Activated CD4-positive, alpha-beta T cell treated with anti-CD3 and anti-CD28 coated beads, Interleukin-2, amount 10 ng/mL, durations not matched to agents 24 days and 14 days (primary cell): Measurements from ENCODE around the gene BOC. TPM values are rescaled to one million over a fixed set of nuclear protein-coding genes. Genes with fewer than 3 reads are reported as not detected.

Source experiments
- DNase-seq: peaks from one replicate; pipeline ENCODE4 v3.0.0; 2022
- H3K27ac Mint-ChIP-seq: one replicate; pipeline ENCODE4 v1.8.0; 2022; ENCODE audit warnings: mild to moderate bottlenecking, mixed read lengths
- H3K27me3 Mint-ChIP-seq: one replicate; pipeline ENCODE4 v1.8.0; 2022; ENCODE audit warnings: mixed read lengths
- H3K36me3 Mint-ChIP-seq: one replicate; pipeline ENCODE4 v1.8.0; 2022; ENCODE audit warnings: low read depth, mild to moderate bottlenecking, mixed read lengths
- H3K4me1 Mint-ChIP-seq: one replicate; pipeline ENCODE4 v1.8.0; 2021; ENCODE audit warnings: mixed read lengths
- H3K4me3 Mint-ChIP-seq: one replicate; pipeline ENCODE4 v1.8.0; 2022; ENCODE audit warnings: mild to moderate bottlenecking, moderate library complexity, mixed read lengths
- H3K9me3 Mint-ChIP-seq: one replicate; pipeline ENCODE4 v1.8.0; 2021; ENCODE audit warnings: mixed read lengths
- intact Hi-C: fragments of 100-400 bp; cut with micrococcal nuclease; formaldehyde crosslinking; loops from one replicate; pipeline ENCODE4 v1.15.1; 2023
- total RNA-seq: library from RNA; stranded (reverse); gene quantifications from 2 replicates; pipeline ENCODE4 v1.2.3, GENCODE V29; 2022

BOC gene
- total RNA-seq, 1 donor from 2014 or later = 1.4 TPM

DNA sequence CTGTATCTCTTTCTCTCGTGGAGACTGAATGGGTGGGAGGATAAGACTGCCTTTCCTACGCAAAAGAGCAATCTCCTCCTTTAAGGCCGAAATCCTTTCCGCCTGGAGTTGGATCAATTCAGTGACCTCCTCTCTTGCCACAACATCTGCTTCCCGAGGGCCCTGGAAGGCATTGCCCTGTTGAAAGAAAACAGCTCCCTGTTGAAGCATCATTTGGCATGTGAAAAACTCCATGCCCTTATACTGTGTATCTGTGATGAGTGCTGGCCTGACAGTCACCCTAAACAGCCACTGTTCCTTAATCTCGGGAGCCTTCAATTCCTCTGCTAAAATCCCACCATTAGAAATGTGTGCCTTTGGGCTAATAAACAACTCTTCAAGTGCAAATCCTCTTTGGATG is 80.2 kb downstream of the BOC start:
- Mint-ChIP-seq H3K4me3 (no peak overlapping the region), H3K27ac (no peak overlapping the region), H3K9me3 (no peaks in the 10 kb centered on the region), H3K36me3 (no peaks in the 10 kb centered on the region), H3K27me3 (no peaks in the 10 kb centered on the region), H3K4me1 (peaks cover 4% of the 10 kb centered on the region)
- DNase-seq = peak; percentile 47
- intact Hi-C loops = no loop called here

DNA sequence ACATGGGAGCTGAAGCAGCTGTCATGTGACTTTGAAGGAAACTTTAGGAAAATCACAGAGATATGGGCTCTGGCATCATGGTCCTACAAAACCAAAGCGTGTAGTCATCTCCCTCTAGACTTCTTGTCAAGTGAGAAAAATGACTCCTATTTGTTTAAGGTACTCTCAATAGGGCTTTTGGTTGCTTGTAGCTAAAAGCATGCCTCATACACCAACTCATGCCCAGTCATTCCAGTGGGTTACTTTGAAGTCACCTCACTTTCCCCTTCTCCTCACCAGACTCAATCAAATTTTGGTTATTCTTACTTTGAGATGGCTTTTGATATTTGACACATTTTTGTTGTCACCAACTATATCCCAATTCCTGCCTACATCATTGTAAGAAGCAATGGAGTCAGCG is 81.6 kb downstream of the BOC start:
- H3K27me3 Mint-ChIP-seq = no peaks in the 10 kb centered on the region
- intact Hi-C loops = no loop called here
- no peaks in the 10 kb centered on the region for H3K36me3 Mint-ChIP-seq
- DNase-seq = peak; percentile 31
- H3K4me1 Mint-ChIP-seq = no peaks in the 10 kb centered on the region
- H3K4me3 Mint-ChIP-seq = no peak overlapping the region
- no peak overlapping the region for H3K27ac Mint-ChIP-seq
- no peaks in the 10 kb centered on the region for H3K9me3 Mint-ChIP-seq

GRCh38 chr3:113293348-113293747 is 82.0 kb downstream of the BOC start:
- H3K4me3 Mint-ChIP-seq = no peak overlapping the region
- no peaks in the 10 kb centered on the region for H3K36me3 Mint-ChIP-seq
- no peaks in the 10 kb centered on the region for H3K4me1 Mint-ChIP-seq
- intact Hi-C loops = no loop called here
- DNase-seq = peak; percentile 30
- H3K27ac Mint-ChIP-seq = no peak overlapping the region
- no peaks in the 10 kb centered on the region for H3K27me3 Mint-ChIP-seq
- no peaks in the 10 kb centered on the region for H3K9me3 Mint-ChIP-seq

- intact Hi-C loops = no loop called here
- H3K9me3 Mint-ChIP-seq = no peaks in the 10 kb centered on the region
- H3K36me3 Mint-ChIP-seq = no peaks in the 10 kb centered on the region
- H3K4me1 Mint-ChIP-seq = no peaks in the 10 kb centered on the region
- no peak overlapping the region for H3K27ac Mint-ChIP-seq
- no peak overlapping the region for H3K4me3 Mint-ChIP-seq
- no peak for DNase-seq
- H3K27me3 Mint-ChIP-seq = no peaks in the 10 kb centered on the region
Observed at GRCh38 chr3:113295463-113295862, 84.1 kb downstream of the BOC start.

GRCh38 chr3:113297287-113297686 is 85.9 kb downstream of the BOC start:
- Mint-ChIP-seq H3K27ac (no peak overlapping the region), H3K4me1 (no peaks in the 10 kb centered on the region), H3K27me3 (no peaks in the 10 kb centered on the region), H3K36me3 (no peaks in the 10 kb centered on the region), H3K4me3 (no peak overlapping the region), H3K9me3 (no peaks in the 10 kb centered on the region)
- DNase-seq = no peak
- intact Hi-C loops = no loop called here

GRCh38 chr3:113297841-113298240 is 86.5 kb downstream of the BOC start:
- no peak overlapping the region for H3K4me3 Mint-ChIP-seq
- no peak for DNase-seq
- no peaks in the 10 kb centered on the region for H3K4me1 Mint-ChIP-seq
- H3K36me3 Mint-ChIP-seq = no peaks in the 10 kb centered on the region
- H3K27ac Mint-ChIP-seq = no peak overlapping the region
- H3K27me3 Mint-ChIP-seq = no peaks in the 10 kb centered on the region
- intact Hi-C loops = no loop called here
- no peaks in the 10 kb centered on the region for H3K9me3 Mint-ChIP-seq

DNA sequence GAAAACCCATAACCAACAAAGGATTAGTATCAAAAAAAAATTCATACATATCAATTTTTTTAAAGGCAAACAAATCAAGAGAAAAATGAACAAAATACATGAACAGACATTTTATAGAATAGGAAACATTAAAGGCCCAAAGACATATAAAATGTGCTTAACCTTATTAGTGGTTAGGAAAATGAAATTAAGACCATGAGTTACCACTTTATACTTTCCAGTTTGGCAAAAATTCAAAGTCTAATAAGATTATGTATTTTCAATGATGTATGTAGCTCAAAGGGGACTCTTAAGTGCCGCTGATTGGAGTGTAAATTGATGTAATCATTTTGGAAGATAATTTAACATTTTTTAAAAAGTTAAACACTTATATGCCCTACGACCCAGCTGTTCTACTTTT is 89.2 kb downstream of the BOC start:
- no peaks in the 10 kb centered on the region for H3K4me1 Mint-ChIP-seq
- no peaks in the 10 kb centered on the region for H3K27me3 Mint-ChIP-seq
- DNase-seq = no peak
- no peak overlapping the region for H3K4me3 Mint-ChIP-seq
- intact Hi-C loops = loop anchor here (2.0 kb wide), 1 partner anchor 74 kb away; no protein-coding TSS in a partner anchor
- no peaks in the 10 kb centered on the region for H3K36me3 Mint-ChIP-seq
- no peaks in the 10 kb centered on the region for H3K9me3 Mint-ChIP-seq
- no peak overlapping the region for H3K27ac Mint-ChIP-seq

GRCh38 chr3:113304102-113304501 is 92.7 kb downstream of the BOC start:
- H3K27ac Mint-ChIP-seq = no peak overlapping the region
- no peak for DNase-seq
- no peaks in the 10 kb centered on the region for H3K9me3 Mint-ChIP-seq
- H3K36me3 Mint-ChIP-seq = no peaks in the 10 kb centered on the region
- intact Hi-C loops = no loop called here
- no peak overlapping the region for H3K4me3 Mint-ChIP-seq
- no peaks in the 10 kb centered on the region for H3K4me1 Mint-ChIP-seq
- no peaks in the 10 kb centered on the region for H3K27me3 Mint-ChIP-seq

GRCh38 chr3:113304856-113305540 is 93.6 kb downstream of the BOC start:
- DNase-seq = no peak
- no peak overlapping the region for H3K4me3 Mint-ChIP-seq
- H3K36me3 Mint-ChIP-seq = no peaks in the 10 kb centered on the region
- no peaks in the 10 kb centered on the region for H3K9me3 Mint-ChIP-seq
- intact Hi-C loops = no loop called here
- H3K27me3 Mint-ChIP-seq = no peaks in the 10 kb centered on the region
- no peak overlapping the region for H3K27ac Mint-ChIP-seq
- H3K4me1 Mint-ChIP-seq = no peaks in the 10 kb centered on the region

GRCh38 chr3:113310960-113311359 is 99.6 kb downstream of the BOC start:
- H3K36me3 Mint-ChIP-seq = peaks cover 8% of the 10 kb centered on the region
- H3K27ac Mint-ChIP-seq = no peak overlapping the region

DNA sequence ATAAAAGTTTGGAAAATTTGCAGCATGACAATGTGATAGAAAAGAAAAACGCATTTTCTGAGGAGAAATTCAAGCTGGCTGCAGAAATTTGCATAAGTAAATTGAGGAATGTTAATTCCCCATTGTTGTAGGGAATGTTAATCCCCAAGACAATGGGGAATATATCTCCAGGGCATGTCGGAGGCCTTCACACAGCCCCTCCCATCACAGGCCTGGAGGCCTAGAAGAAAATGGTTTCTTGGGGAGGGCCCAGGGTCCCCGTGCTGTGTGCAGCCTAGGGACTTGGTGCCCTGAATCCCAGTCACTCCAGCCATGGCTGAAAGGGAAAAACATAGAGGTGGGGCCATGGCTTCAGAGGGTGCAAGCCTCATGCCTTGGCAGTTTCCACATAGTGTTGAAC is 101.1 kb downstream of the BOC start:
- H3K4me1 Mint-ChIP-seq = no peaks in the 10 kb centered on the region
- no peaks in the 10 kb centered on the region for H3K27me3 Mint-ChIP-seq
- peaks cover 14% of the 10 kb centered on the region for H3K9me3 Mint-ChIP-seq
- H3K4me3 Mint-ChIP-seq = no peak overlapping the region
- no peak overlapping the region for H3K27ac Mint-ChIP-seq
- H3K36me3 Mint-ChIP-seq = peaks cover 8% of the 10 kb centered on the region
- intact Hi-C loops = no loop called here
- DNase-seq = no peak

More at GRCh38 chr3:113310960-113311359, 99.6 kb downstream of the BOC start:
- no peak for DNase-seq
- intact Hi-C loops = no loop called here
- Mint-ChIP-seq H3K4me3 (no peak overlapping the region), H3K9me3 (peaks cover 14% of the 10 kb centered on the region), H3K27me3 (no peaks in the 10 kb centered on the region), H3K4me1 (no peaks in the 10 kb centered on the region)

- H3K4me1 Mint-ChIP-seq = no peaks in the 10 kb centered on the region
- peaks cover 14% of the 10 kb centered on the region for H3K9me3 Mint-ChIP-seq
- H3K36me3 Mint-ChIP-seq = peaks cover 8% of the 10 kb centered on the region
- no peaks in the 10 kb centered on the region for H3K27me3 Mint-ChIP-seq
- no peak overlapping the region for H3K27ac Mint-ChIP-seq
- intact Hi-C loops = no loop called here
- no peak overlapping the region for H3K4me3 Mint-ChIP-seq
- DNase-seq = no peak
Observed at GRCh38 chr3:113314923-113315322, 103.6 kb downstream of the BOC start.

- no peak for DNase-seq
- no peaks in the 10 kb centered on the region for H3K36me3 Mint-ChIP-seq
- H3K27ac Mint-ChIP-seq = no peak overlapping the region
- no peaks in the 10 kb centered on the region for H3K4me1 Mint-ChIP-seq
- H3K27me3 Mint-ChIP-seq = no peaks in the 10 kb centered on the region
- no peak overlapping the region for H3K4me3 Mint-ChIP-seq
- intact Hi-C loops = no loop called here
- no peaks in the 10 kb centered on the region for H3K9me3 Mint-ChIP-seq
Observed at GRCh38 chr3:113329757-113330156, 118.4 kb downstream of the BOC start.

GRCh38 chr3:113330742-113331141 is 119.4 kb downstream of the BOC start:
- H3K27me3 Mint-ChIP-seq = no peaks in the 10 kb centered on the region
- intact Hi-C loops = no loop called here
- H3K4me1 Mint-ChIP-seq = no peaks in the 10 kb centered on the region
- peak; percentile 28 for DNase-seq
- H3K27ac Mint-ChIP-seq = no peak overlapping the region
- no peaks in the 10 kb centered on the region for H3K36me3 Mint-ChIP-seq
- no peak overlapping the region for H3K4me3 Mint-ChIP-seq
- H3K9me3 Mint-ChIP-seq = no peaks in the 10 kb centered on the region

DNA sequence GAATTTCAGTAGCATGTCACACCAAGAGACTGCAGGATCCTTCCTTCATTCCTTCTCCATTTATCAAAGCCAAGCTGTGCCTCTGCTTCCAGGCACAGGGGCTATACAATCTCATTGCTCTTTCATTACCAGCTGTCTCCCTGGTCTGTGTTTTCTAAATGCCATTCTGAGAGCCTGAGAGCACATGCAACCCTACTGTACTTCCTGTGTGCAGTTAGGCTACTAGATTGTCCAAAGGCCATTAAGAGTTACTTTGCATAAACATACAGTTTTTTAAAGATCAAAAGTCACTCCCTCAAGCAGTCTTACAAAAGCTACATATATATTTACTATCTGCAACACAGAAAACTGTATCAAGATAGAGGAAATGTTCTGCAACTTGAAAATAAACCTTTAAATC is 119.8 kb downstream of the BOC start:
- no peaks in the 10 kb centered on the region for H3K36me3 Mint-ChIP-seq
- intact Hi-C loops = no loop called here
- H3K27me3 Mint-ChIP-seq = no peaks in the 10 kb centered on the region
- H3K4me3 Mint-ChIP-seq = no peak overlapping the region
- H3K9me3 Mint-ChIP-seq = no peaks in the 10 kb centered on the region
- no peaks in the 10 kb centered on the region for H3K4me1 Mint-ChIP-seq
- no peak for DNase-seq
- no peak overlapping the region for H3K27ac Mint-ChIP-seq
